IMR-90 (cell line): ENCODE data around the gene CALY. TPM values are rescaled to one million over a fixed set of nuclear protein-coding genes. Genes with fewer than 3 reads are reported as not detected.
A peak's percentile ranks its signal among the peaks of the same experiment; 100 is the strongest.

Experiments
- ATAC-seq: fragments of 200-7000 bp; cut with Tn5 transposase; 2 replicates; pipeline ENCODE4 v1.9.1; 2020; ENCODE audit warnings: low read depth, mild to moderate bottlenecking, moderate library complexity
- BruUV-seq: library from RNA; stranded (reverse); fragments of 400-500 nt; replicated peaks from 2 replicates; lab custom pipeline; 2021; lab: Mats Ljungman, UMichigan
- CTCF ChIA-PET: fragments of 300-600 bp; formaldehyde crosslinking; extraction: SDS; loops from one replicate; lab custom pipeline; 2021; ENCODE audit warnings: antibody characterized with exemption; lab: Yijun Ruan, JAX
- POLR2A ChIA-PET: fragments of 300-600 bp; sonication (Branson Sonifier 250); formaldehyde crosslinking; loops from one replicate; lab custom pipeline; 2022; ENCODE audit warnings: antibody characterized with exemption; ENCODE audit not compliant: unreplicated experiment; lab: Charles Lee
- DNase-seq: peaks from one replicate; pipeline ENCODE4 v3.0.0; 2013
- H2AFZ ChIP-seq: replicated peaks from 2 replicates; pipeline ENCODE3; 2013; ENCODE audit warnings: low read length, mild to moderate bottlenecking; ENCODE audit not compliant: poor library complexity
- H2AK5ac ChIP-seq: 2 replicates; pipeline ENCODE4 v1.6.1; 2013; ENCODE audit warnings: low read depth, low read length, inconsistent platforms
- H2AK9ac ChIP-seq: replicated peaks from 2 replicates; pipeline ENCODE3; 2013; ENCODE audit warnings: mild to moderate bottlenecking, low read depth, low read length, moderate library complexity; ENCODE audit not compliant: poor library complexity
- H2BK120ac ChIP-seq: 2 replicates; pipeline ENCODE4 v1.6.1; 2013; ENCODE audit warnings: low read depth, low read length, inconsistent platforms
- H2BK15ac ChIP-seq: 3 replicates; pipeline ENCODE4 v1.6.1; 2013; ENCODE audit warnings: low read depth, low read length, inconsistent platforms
- H2BK20ac ChIP-seq: 2 replicates; pipeline ENCODE4 v1.6.1; 2013; ENCODE audit warnings: low read depth, mild to moderate bottlenecking, inconsistent platforms, low read length, moderate library complexity
- H2BK5ac ChIP-seq: 2 replicates; pipeline ENCODE4 v1.6.1; 2013; ENCODE audit warnings: mild to moderate bottlenecking, low read depth, low read length, inconsistent platforms; ENCODE audit not compliant: poor library complexity, severe bottlenecking
- H3K14ac ChIP-seq: replicated peaks from 2 replicates; pipeline ENCODE4 v1.6.1; 2013; ENCODE audit warnings: low read depth, low read length, inconsistent platforms
- H3K18ac ChIP-seq: 2 replicates; pipeline ENCODE4 v1.6.1; 2013; ENCODE audit warnings: low read depth, low read length, control low read depth
- H3K23ac ChIP-seq: 2 replicates; pipeline ENCODE4 v1.6.1; 2013; ENCODE audit warnings: low read depth, low read length, inconsistent platforms
- H3K27ac ChIP-seq: 2 replicates; pipeline ENCODE4 v1.5.1; 2013; ENCODE audit warnings: mild to moderate bottlenecking, control low read depth, low read length; ENCODE audit not compliant: insufficient read depth
- H3K27me3 ChIP-seq: 2 replicates; pipeline ENCODE4 v1.6.1; 2013; ENCODE audit warnings: low read length; ENCODE audit not compliant: control insufficient read depth, insufficient read depth
- H3K36me3 ChIP-seq: 2 replicates; pipeline ENCODE4 v1.6.1; 2013; ENCODE audit warnings: low read length, mixed read lengths; ENCODE audit not compliant: control insufficient read depth, insufficient read depth
- H3K4ac ChIP-seq: 2 replicates; pipeline ENCODE4 v1.6.1; 2013; ENCODE audit warnings: low read depth, low read length, inconsistent platforms
- H3K4me1 ChIP-seq: 2 replicates; pipeline ENCODE4 v1.6.1; 2013; ENCODE audit warnings: low read length, mixed read lengths; ENCODE audit not compliant: control insufficient read depth, insufficient read depth
- H3K4me2 ChIP-seq: 2 replicates; pipeline ENCODE4 v1.6.1; 2013; ENCODE audit warnings: low read depth, mild to moderate bottlenecking, control low read depth, low read length, moderate library complexity
- H3K4me3 ChIP-seq: 2 replicates; pipeline ENCODE4 v1.5.1; 2013; ENCODE audit warnings: low read depth, mild to moderate bottlenecking, control low read depth, low read length, moderate library complexity; ENCODE audit not compliant: insufficient read depth
- H3K56ac ChIP-seq: 2 replicates; pipeline ENCODE4 v1.6.1; 2013; ENCODE audit warnings: low read length, inconsistent platforms; ENCODE audit not compliant: insufficient read depth; ENCODE audit errors: extremely low read depth
- H3K79me1 ChIP-seq, 2 experiments: 2 replicates each; pipeline ENCODE4 v1.6.1; 2013; ENCODE audit warnings: low read length in 2 of 2, inconsistent platforms in 1 of 2, low read depth in 1 of 2
- H3K9ac ChIP-seq: 2 replicates; pipeline ENCODE4 v1.6.1; 2013; ENCODE audit warnings: low read depth, low read length, control low read depth
- H3K9me1 ChIP-seq: 2 replicates; pipeline ENCODE4 v1.6.1; 2013; ENCODE audit warnings: low read length, inconsistent platforms; ENCODE audit not compliant: insufficient read depth
- H3K9me3 ChIP-seq: 2 replicates; pipeline ENCODE4 v1.6.1; 2013; ENCODE audit warnings: low read length; ENCODE audit not compliant: control insufficient read depth, insufficient read depth
- H4K20me1 ChIP-seq: 2 replicates; pipeline ENCODE4 v1.6.1; 2013; ENCODE audit warnings: low read length, inconsistent platforms; ENCODE audit not compliant: insufficient read depth
- H4K5ac ChIP-seq: 2 replicates; pipeline ENCODE4 v1.6.1; 2013; ENCODE audit warnings: mild to moderate bottlenecking, low read depth, low read length, control low read depth
- H4K8ac ChIP-seq, 2 experiments: 2 replicates each; pipeline ENCODE4 v1.6.1; 2013; ENCODE audit warnings: low read depth in 2 of 2, low read length in 2 of 2, control low read depth in 1 of 2, inconsistent platforms in 1 of 2
- H4K91ac ChIP-seq: 2 replicates; pipeline ENCODE4 v1.6.1; 2013; ENCODE audit warnings: low read depth, low read length, inconsistent platforms; ENCODE audit not compliant: insufficient read depth
- BHLHE40 ChIP-seq: fragments of 150-350 bp; IDR thresholded peaks from 2 replicates; pipeline ENCODE4 v1.6.1; 2016; ENCODE audit warnings: mild to moderate bottlenecking, low read depth, low read length
- CEBPB ChIP-seq: IDR thresholded peaks from 2 replicates; pipeline ENCODE4 v1.6.1; 2012; ENCODE audit warnings: low read depth, low read length, improper control_type of control experiment
- MAFK ChIP-seq: IDR thresholded peaks from 2 replicates; pipeline ENCODE4 v1.6.1; 2012; ENCODE audit warnings: low read depth, low read length, improper control_type of control experiment
- RFX5 ChIP-seq: IDR thresholded peaks from 2 replicates; pipeline ENCODE4 v1.8.0; 2012; ENCODE audit warnings: low read depth, mild to moderate bottlenecking, low read length, moderate library complexity
- SMC3 ChIP-seq: fragments of 150-350 bp; IDR thresholded peaks from 2 replicates; pipeline ENCODE4 v1.6.1; 2016; ENCODE audit warnings: low read depth, mild to moderate bottlenecking, antibody characterized with exemption, low read length, moderate library complexity
- WGBS, 2 experiments: methylation state at CpG; one replicate each; pipeline versions ENCODE4 v1.1.5 to v1.1.7; 2013; ENCODE audit warnings: missing lambda C conversion rate in 2 of 2; ENCODE audit not compliant: insufficient read length in 1 of 2; ENCODE audit errors: extremely low coverage in 2 of 2; 5-methylcytosine and 5-hydroxymethylcytosine counted together
- dilution Hi-C: fragments of 300-500 bp; cut with HindIII; formaldehyde crosslinking; loops from one replicate; pipeline ENCODE4 v1.14.3; 2018; ENCODE audit warnings: low sequenced_read_pairs; ENCODE audit not compliant: unreplicated experiment
- in situ Hi-C: fragments of 300-500 bp; cut with MboI; formaldehyde crosslinking; loops from 3 replicates; pipeline ENCODE4 v1.14.3; 2019; ENCODE audit warnings: low sequenced_read_pairs, inconsistent platforms, mixed read lengths
- intact Hi-C: fragments of 100-400 bp; cut with micrococcal nuclease; formaldehyde crosslinking; loops from 2 replicates; pipeline ENCODE4 v1.10.0; 2022
- polyA plus RNA-seq, 3 experiments: library from polyadenylated mRNA; depleted of rRNA; stranded (reverse); fragments of >200 nt; gene quantifications; 2 replicates each; pipeline ENCODE4 v1.2.3, GENCODE V29; 2012; ENCODE audit warnings: low replicate concordance in 1 of 3
- total RNA-seq: library from RNA; depleted of rRNA; stranded (reverse); fragments of >200 nt; gene quantifications from 2 replicates; pipeline ENCODE4 v1.2.3, GENCODE V29; 2012

Gene CALY
- total and polyA plus RNA-seq, 2 of the 4 experiments (the other 2 are of a cell fraction): 0.34 TPM; not detected in 1

GRCh38 chr10:133378251-133379096, 41.8 kb upstream of the CALY start (continued):
- no peak for TF ChIP-seq BHLHE40
- no peak for TF ChIP-seq SMC3
- TF ChIP-seq MAFK: no peak

GRCh38 chr10:133377818-133378250, 41.1 kb upstream of the CALY start:
- TF ChIP-seq CEBPB (no peak), RFX5 (no peak), BHLHE40 (no peak)
- Histone ChIP-seq H2AK5ac (peak overlapping the region; percentile 16), H3K4ac (peak overlapping the region; percentile 9), H3K79me1 (peaks cover 0 to 10% of the 10 kb centered on the region in 2 experiments; a peak in 3 of 4 replicates), H3K9ac (peak overlapping the region; percentile 73), H3K14ac (peak overlapping the region; percentile 5; the same call in 1 of the 2 replicates), H2AK9ac (peak overlapping the region; percentile 21), H3K4me3 (peak overlapping the region; percentile 72), H4K91ac (peak overlapping the region; percentile 37; the same call in 1 of the 2 replicates), H2BK5ac (no peak overlapping the region), H3K27ac (peak overlapping the region; percentile 33; the same call in 1 of the 2 replicates), H2AFZ (peak overlapping the region; percentile 98), H3K27me3 (no peaks in the 10 kb centered on the region), H3K23ac (no peak overlapping the region; the same call in none of the 2 replicates), H3K56ac (peak overlapping the region; percentile 35; the same call in 1 of the 2 replicates), H3K36me3 (peaks cover 2% of the 10 kb centered on the region), H4K5ac (peak overlapping the region; percentile 50), H2BK120ac (no peak overlapping the region), H4K8ac (peak overlapping the region; percentile 60 to 66; a peak in 3 of 4 replicates), H3K9me1 (peaks cover 8% of the 10 kb centered on the region; the same call in 1 of the 2 replicates), H2BK20ac (no peak overlapping the region), H4K20me1 (no peaks in the 10 kb centered on the region), H3K9me3 (no peaks in the 10 kb centered on the region), H3K4me1 (peaks cover 5% of the 10 kb centered on the region), H3K4me2 (peak overlapping the region; percentile 87), H2BK15ac (no peak overlapping the region), H3K18ac (no peak overlapping the region)
- 100% methylated on average over 1 of the region's 20 CpGs; no CpG with 5 or more reads in 1 of the 2 experiments for WGBS, 2 experiments
- POLR2A ChIA-PET: no interaction called here
- in situ Hi-C loops: no loop called here
- CTCF ChIA-PET: interaction anchor here (0.7 to 0.8 kb wide), 2 partner anchors 15 to 48 kb away, joined by 3 to 4 read pairs; no protein-coding TSS in a partner anchor
- no peak for DNase-seq
- intact Hi-C loops: loop anchor here (10.0 kb wide), 1 partner anchor 53 kb away; no protein-coding TSS in a partner anchor
- peak; percentile 0; the same call in 1 of the 2 replicates for ATAC-seq
- dilution Hi-C loops: no loop called here
- no TSS peak for BruUV-seq
